Umbilical cord (tissue), 2 donors: ENCODE measurements around the gene FGB. TPM values are rescaled to one million over a fixed set of nuclear protein-coding genes. Genes with fewer than 3 reads are reported as not detected.

Experiments used
- DNase-seq: peaks from one replicate; pipeline ENCODE4 v3.0.0-alpha.2; 2015; ENCODE audit warnings: low spot score
- total RNA-seq: library from RNA; depleted of rRNA; stranded (reverse); fragments of >200 nt; gene quantifications from one replicate; pipeline ENCODE4 v1.2.3, GENCODE V29; 2014; ENCODE audit warnings: low replicate concordance; ENCODE audit not compliant: insufficient read depth

Gene FGB
- total RNA-seq, 1 donor from 2014 or later: 14.7 TPM

DNA sequence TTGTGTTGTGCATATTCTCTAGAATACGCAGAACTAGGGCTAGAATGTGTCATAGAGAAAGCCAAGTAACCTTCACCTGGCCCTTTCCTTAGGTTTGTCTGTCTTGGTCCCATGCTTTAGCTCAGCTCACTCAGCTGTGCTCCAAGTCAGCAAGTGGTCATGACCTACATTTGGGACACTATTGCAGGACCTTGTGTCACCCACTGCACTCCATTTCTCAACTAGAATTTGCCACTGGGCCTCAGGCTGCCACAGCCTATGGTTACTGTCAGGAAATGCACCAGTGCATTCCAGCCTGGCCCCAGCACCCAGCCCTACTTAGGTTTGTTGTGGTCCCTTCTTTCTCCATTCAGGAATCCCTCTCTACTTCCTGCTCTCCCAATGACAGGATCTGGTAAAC is 57.3 kb downstream of the FGB start:
- DNase-seq: no peak

Other genes with a start within 250 kb of the FGB start
- gene DCHS2, start 71.2 kb upstream of the FGB start, total RNA-seq: 10.6 TPM
- 52.5 TPM for gene PLRG1, start 12.6 kb upstream of the FGB start, total RNA-seq
- 3.6 TPM for gene FGA, start 27.7 kb downstream of the FGB start, total RNA-seq
- 19.7 TPM for gene FGG, start 49.6 kb downstream of the FGB start, total RNA-seq
- gene LRAT, start 181.0 kb downstream of the FGB start, total RNA-seq: 8.2 TPM
- gene RBM46, start 218.3 kb downstream of the FGB start, total RNA-seq: 3.9 TPM